Raji (cell line): ENCODE data around the gene RHOT2.

Source experiments
- POLR2A ChIP-seq: IDR thresholded peaks from 2 replicates; pipeline ENCODE4 v1.6.1; 2011; ENCODE audit warnings: low read depth, low read length, control low read depth; ENCODE audit not compliant: insufficient read depth

Gene RHOT2

GRCh38 chr16:700684-701584, 33.0 kb downstream of the RHOT2 start:
- no peak for TF ChIP-seq POLR2A

- TF ChIP-seq POLR2A: no peak
Measured at GRCh38 chr16:702341-702740, 34.4 kb downstream of the RHOT2 start.

- no peak for TF ChIP-seq POLR2A
Measured at GRCh38 chr16:703406-703805, 35.5 kb downstream of the RHOT2 start.

- no peak for TF ChIP-seq POLR2A
Measured at GRCh38 chr16:704047-704446, 36.1 kb downstream of the RHOT2 start.

- TF ChIP-seq POLR2A: no peak
Measured at GRCh38 chr16:704552-705380, 36.8 kb downstream of the RHOT2 start.

- no peak for TF ChIP-seq POLR2A
Measured at GRCh38 chr16:705431-706188, 37.7 kb downstream of the RHOT2 start, which contains the start of gene FBXL16. TSS of gene FBXL16 (minus strand) at chr16:705801. CDS start at chr16:697405, 8,396 bp downstream.

- no peak for TF ChIP-seq POLR2A
Measured at GRCh38 chr16:706189-707061, 38.5 kb downstream of the RHOT2 start.

- no peak for TF ChIP-seq POLR2A
Measured at GRCh38 chr16:707062-707538, 39.2 kb downstream of the RHOT2 start.

GRCh38 chr16:708019-708418, 40.1 kb downstream of the RHOT2 start:
- no peak for TF ChIP-seq POLR2A

GRCh38 chr16:708959-709358, 41.0 kb downstream of the RHOT2 start:
- TF ChIP-seq POLR2A: no peak

- no peak for TF ChIP-seq POLR2A
Measured at GRCh38 chr16:709566-710499, 41.9 kb downstream of the RHOT2 start.

- no peak for TF ChIP-seq POLR2A
Measured at GRCh38 chr16:710500-711075, 42.7 kb downstream of the RHOT2 start.

GRCh38 chr16:711084-711483, 43.2 kb downstream of the RHOT2 start:
- no peak for TF ChIP-seq POLR2A
